Liver (tissue), 9 donors: Measurements from ENCODE around the gene CCDC92. TPM values are rescaled to one million over a fixed set of nuclear protein-coding genes. Genes with fewer than 3 reads are reported as not detected.

Experiments
- DNase-seq: peaks from one replicate; pipeline ENCODE4 v3.0.0-alpha.2; 2017; ENCODE audit warnings: low spot score
- H3K27ac ChIP-seq, 2 donors: one replicate each; pipeline ENCODE4 v1.7.0; 2013; ENCODE audit warnings: inconsistent platforms in 2 of 2, low read length in 2 of 2, control low read depth in 1 of 2, low read depth in 1 of 2, mild to moderate bottlenecking in 1 of 2
- H3K27me3 ChIP-seq, 4 donors: one replicate each; pipeline versions ENCODE4 v1.6.1 to v1.7.0; 2013; ENCODE audit warnings: low read length in 3 of 4, inconsistent platforms in 1 of 4, mild to moderate bottlenecking in 1 of 4, moderate library complexity in 1 of 4; ENCODE audit not compliant: control insufficient read depth in 4 of 4, insufficient read depth in 4 of 4
- H3K36me3 ChIP-seq, 4 donors: one replicate each; pipeline versions ENCODE4 v1.6.1 to v1.7.0; 2013; ENCODE audit warnings: low read length in 3 of 4, mild to moderate bottlenecking in 3 of 4, low read depth in 1 of 4, moderate library complexity in 1 of 4; ENCODE audit not compliant: control insufficient read depth in 4 of 4, insufficient read depth in 3 of 4
- H3K4me1 ChIP-seq, 4 donors: one replicate each; pipeline versions ENCODE4 v1.6.1 to v1.7.0; 2013; ENCODE audit warnings: low read length in 3 of 4, mild to moderate bottlenecking in 3 of 4, moderate library complexity in 1 of 4; ENCODE audit not compliant: control insufficient read depth in 4 of 4, insufficient read depth in 4 of 4
- H3K4me3 ChIP-seq, 3 donors: one replicate each; pipeline versions ENCODE4 v1.6.1 to v1.7.0; 2013; ENCODE audit warnings: low read length in 3 of 3, control low read depth in 1 of 3, low read depth in 1 of 3, mild to moderate bottlenecking in 1 of 3
- H3K9ac ChIP-seq, 2 donors: one replicate each; pipeline ENCODE4 v1.7.0; 2013; ENCODE audit warnings: low read length in 2 of 2, mild to moderate bottlenecking in 2 of 2, moderate library complexity in 2 of 2, control low read depth in 1 of 2, low read depth in 1 of 2
- H3K9me3 ChIP-seq, 4 donors: one replicate each; pipeline versions ENCODE4 v1.6.1 to v1.7.0; 2013; ENCODE audit warnings: low read length in 3 of 4; ENCODE audit not compliant: control insufficient read depth in 4 of 4
- ATF3 ChIP-seq: IDR thresholded peaks from 2 replicates; pipeline ENCODE4 v1.6.1; 2016; ENCODE audit warnings: antibody characterized with exemption
- CTCF ChIP-seq: fragments of 150-350 bp; IDR thresholded peaks from 2 replicates; pipeline ENCODE4 v1.5.1; 2017; ENCODE audit warnings: improper control_type of control experiment, low read depth, low read length; ENCODE audit not compliant: missing input control
- EGR1 ChIP-seq, 2 donors: IDR thresholded peaks; 2 replicates each; pipeline ENCODE4 v1.6.1; 2016 to 2018; ENCODE audit warnings: antibody characterized with exemption in 2 of 2, low read depth in 2 of 2
- FOXA1 ChIP-seq: IDR thresholded peaks from 2 replicates; pipeline ENCODE4 v1.6.1; 2016; ENCODE audit warnings: antibody characterized with exemption
- FOXA2 ChIP-seq: IDR thresholded peaks from 2 replicates; pipeline ENCODE4 v1.6.1; 2016; ENCODE audit warnings: antibody characterized with exemption
- GABPA ChIP-seq, 2 donors: IDR thresholded peaks in 1 of 2; conservative IDR thresholded peaks in 1 of 2; 2 replicates each; pipeline ENCODE4 v1.6.1; 2016; ENCODE audit warnings: antibody characterized with exemption in 2 of 2, mild to moderate bottlenecking in 1 of 2, moderate library complexity in 1 of 2
- HNF4A ChIP-seq, 2 donors: conservative IDR thresholded peaks; 2 replicates each; pipeline ENCODE4 v1.6.1; 2016; ENCODE audit warnings: antibody characterized with exemption in 2 of 2, mild to moderate bottlenecking in 2 of 2
- HNF4G ChIP-seq: IDR thresholded peaks from 2 replicates; pipeline ENCODE4 v1.6.1; 2016; ENCODE audit warnings: antibody characterized with exemption
- JUND ChIP-seq, 2 donors: IDR thresholded peaks; 2 replicates each; pipeline ENCODE4 v1.6.1; 2016; ENCODE audit warnings: antibody characterized with exemption in 2 of 2
- MAX ChIP-seq: IDR thresholded peaks from 2 replicates; pipeline ENCODE4 v1.6.1; 2016; ENCODE audit warnings: antibody characterized with exemption
- NR2F2 ChIP-seq: IDR thresholded peaks from 2 replicates; pipeline ENCODE4 v1.6.1; 2016; ENCODE audit warnings: antibody characterized with exemption
- RAD21 ChIP-seq, 2 donors: IDR thresholded peaks; 2 replicates each; pipeline ENCODE4 v1.6.1; 2016; ENCODE audit warnings: antibody characterized with exemption in 2 of 2, mild to moderate bottlenecking in 2 of 2
- REST ChIP-seq: IDR thresholded peaks from 2 replicates; pipeline ENCODE4 v1.6.1; 2016; ENCODE audit warnings: antibody characterized with exemption, mild to moderate bottlenecking
- RXRA ChIP-seq, 2 donors: IDR thresholded peaks; 2 replicates each; pipeline ENCODE4 v1.6.1; 2017 to 2018; ENCODE audit warnings: antibody characterized with exemption in 2 of 2, mild to moderate bottlenecking in 1 of 2
- SP1 ChIP-seq: IDR thresholded peaks from 2 replicates; pipeline ENCODE4 v1.6.1; 2018; ENCODE audit warnings: antibody characterized with exemption, mild to moderate bottlenecking
- TAF1 ChIP-seq: conservative IDR thresholded peaks from 2 replicates; pipeline ENCODE4 v1.6.1; 2016; ENCODE audit warnings: antibody characterized with exemption, mild to moderate bottlenecking
- YY1 ChIP-seq: IDR thresholded peaks from 2 replicates; pipeline ENCODE4 v1.6.1; 2016; ENCODE audit warnings: antibody characterized with exemption, mild to moderate bottlenecking
- ZBTB33 ChIP-seq: IDR thresholded peaks from 2 replicates; pipeline ENCODE4 v1.6.1; 2016; ENCODE audit warnings: antibody characterized with exemption
- WGBS: extraction: QIAGEN DNeasy Blood & Tissue Kit; methylation state at CpG from one replicate; pipeline ENCODE4 v1.1.7; 2013; 5-methylcytosine and 5-hydroxymethylcytosine counted together
- polyA plus RNA-seq, 2 donors: library from polyadenylated mRNA; stranded (reverse) in 1 of 2; unstranded in 1 of 2; fragments of 200-250 nt in 1 of 2; fragments of >200 nt in 1 of 2; fragmentation: Nextera tagmentation in 1 of 2; extraction: Ambion mirVana in 1 of 2; gene quantifications; one replicate each; pipeline versions ENCODE4 v1.2.1 to v1.2.3, GENCODE V29; 2013 to 2015
- total RNA-seq, 2 donors: library from RNA; depleted of rRNA; stranded (reverse); fragments of >200 nt; gene quantifications; one replicate each; pipeline ENCODE4 v1.2.3, GENCODE V29; 2014
- donor health status: healthy.
- donor health status: healthy.
- donor health status: healthy.
- donor health status: healthy.
- donor health status: healthy.

The CCDC92 gene
- total and polyA plus RNA-seq, 4 donors, result 2.1 to 14.6 (median 9.3) TPM

GRCh38 chr12:123935956-123936355, 36.7 kb downstream of the CCDC92 start:
- H3K9ac ChIP-seq, result no peak overlapping the region
- H3K27ac ChIP-seq, result no peak overlapping the region
- peaks cover 0 to 1% (median 0%) of the 10 kb centered on the region in 4 donors for H3K4me1 ChIP-seq
- H3K36me3 ChIP-seq, result peaks cover 0 to 15% (median 4%) of the 10 kb centered on the region in 4 donors
- TF ChIP-seq ZBTB33 (no peak), RXRA (IDR thresholded peaks at IDR 0.05) (no peak), FOXA1 (no peak), HNF4A (conservative IDR thresholded peaks at IDR 0.05) (no peak), TAF1 (no peak), REST (no peak), HNF4G (no peak), JUND (IDR thresholded peaks at IDR 0.05) (no peak), SP1 (no peak), EGR1 (IDR thresholded peaks at IDR 0.05; ENCODE audit: low read depth in 2 of 2) (no peak), GABPA (IDR thresholded peaks at IDR 0.05 in 1 of 2, conservative IDR thresholded peaks at IDR 0.05 in 1 of 2) (no peak), ATF3 (no peak), MAX (no peak), RAD21 (IDR thresholded peaks at IDR 0.05) (no peak), YY1 (no peak), NR2F2 (no peak), FOXA2 (no peak), CTCF (no peak)
- no peak for DNase-seq
- 93% methylated on average over 7 of the region's 7 CpGs for WGBS
- no peak overlapping the region for H3K4me3 ChIP-seq
- no peaks in the 10 kb centered on the region for H3K9me3 ChIP-seq
- H3K27me3 ChIP-seq, result no peaks in the 10 kb centered on the region
